CD4-positive, alpha-beta T cell treated with Interferon gamma for 1 hour (primary cell): ENCODE results near the gene PLTP.
A peak's percentile ranks its signal among the peaks of the same experiment; 100 is the strongest.

ENCODE experiments used
- DNase-seq: peaks from one replicate; pipeline ENCODE4 v3.0.0-alpha.2; 2020

Gene PLTP

GRCh38 chr20:45867819-45868176 lies 44.2 kb downstream of the PLTP start:
- DNase-seq = no peak

- DNase-seq = no peak
These were observed 44.7 kb downstream of the PLTP start for GRCh38 chr20:45867136-45867818.

GRCh38 chr20:45866454-45866853 lies 45.5 kb downstream of the PLTP start:
- DNase-seq = no peak

- no peak for DNase-seq
These were observed 48.1 kb downstream of the PLTP start for GRCh38 chr20:45863543-45864470.

- DNase-seq = no peak
These were observed 50.5 kb downstream of the PLTP start for GRCh38 chr20:45861221-45862075.

- DNase-seq = no peak
These were observed 51.3 kb downstream of the PLTP start for GRCh38 chr20:45860560-45861220.

GRCh38 chr20:45859916-45860315 lies 52.0 kb downstream of the PLTP start:
- no peak for DNase-seq

- no peak for DNase-seq
These were observed 54.1 kb downstream of the PLTP start for GRCh38 chr20:45857882-45858216.

GRCh38 chr20:45857114-45857881 lies 54.7 kb downstream of the PLTP start, which contains the start of the genes ACOT8 and ZSWIM3:
ACOT8 (minus strand) TSS chr20:45857392; CDS start chr20:45857315, 77 bp downstream.
ZSWIM3 (plus strand) TSS chr20:45857614; CDS start chr20:45857826, 212 bp downstream.
- peak; percentile 97 for DNase-seq

- no peak for DNase-seq
These were observed 58.5 kb downstream of the PLTP start for GRCh38 chr20:45853484-45853883.

- no peak for DNase-seq
These were observed 59.6 kb downstream of the PLTP start for GRCh38 chr20:45852326-45852725.

- DNase-seq = no peak
These were observed 60.5 kb downstream of the PLTP start for GRCh38 chr20:45851501-45851900.

GRCh38 chr20:45850926-45851325 lies 61.0 kb downstream of the PLTP start:
- no peak for DNase-seq

- no peak for DNase-seq
These were observed 61.7 kb downstream of the PLTP start for GRCh38 chr20:45850238-45850637.

- DNase-seq = no peak
These were observed 62.9 kb downstream of the PLTP start for GRCh38 chr20:45848969-45849582.
